ENCODE results near the gene RASA1.

RASA1 gene

DNA sequence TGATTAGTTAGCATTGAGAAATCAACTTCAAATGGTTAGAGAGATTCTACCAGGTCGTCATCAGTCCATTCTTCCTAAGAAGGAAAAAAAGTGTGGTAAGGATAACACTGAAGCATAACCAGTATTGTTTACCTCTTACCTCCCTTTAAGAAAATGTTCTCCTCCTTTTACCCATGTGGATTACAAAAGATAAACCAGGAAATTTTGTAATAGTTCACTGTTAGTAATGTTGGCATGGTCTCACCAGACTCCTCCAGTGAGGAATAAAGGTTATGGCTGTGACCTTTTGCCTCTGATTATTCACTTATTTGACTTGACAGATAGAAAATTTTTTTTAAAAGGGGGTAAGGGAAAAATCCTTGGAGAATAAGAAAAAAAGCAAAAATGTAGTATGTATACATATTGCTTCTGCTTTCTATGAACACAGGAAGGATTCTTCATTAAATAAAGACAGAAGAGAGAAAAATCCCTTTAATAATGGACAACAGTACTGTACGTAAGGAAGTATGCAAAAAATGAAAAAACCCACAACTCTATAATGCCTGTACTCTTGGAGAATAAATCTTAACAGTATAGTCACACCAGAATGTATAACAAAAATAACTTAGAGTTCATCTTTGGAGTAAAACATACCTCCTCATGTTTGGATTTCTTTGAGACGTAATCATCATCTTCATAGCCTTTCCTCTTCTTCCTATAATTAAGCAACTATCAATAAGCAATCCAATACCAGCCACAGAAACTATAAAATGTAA, 126.9 kb downstream of the RASA1 start:
- no peaks in the 10 kb centered on the region for H3K27me3 ChIP-seq (ENCODE audit: insufficient read depth, low read length)
- H3K4me1 ChIP-seq (ENCODE audit: insufficient read depth, low read length, severe bottlenecking), result no peaks in the 10 kb centered on the region
- no peaks in the 10 kb centered on the region for H3K9me3 ChIP-seq (ENCODE audit: low read length)
- H3F3A ChIP-seq (ENCODE audit: insufficient read depth, low read length), result no peaks in the 10 kb centered on the region; the same call in 1 of the 2 replicates
- TF ChIP-seq EZH2 (IDR thresholded peaks at IDR 0.05; ENCODE audit: borderline replicate concordance, low read length), result no peak
- TF ChIP-seq, protein P1, sequence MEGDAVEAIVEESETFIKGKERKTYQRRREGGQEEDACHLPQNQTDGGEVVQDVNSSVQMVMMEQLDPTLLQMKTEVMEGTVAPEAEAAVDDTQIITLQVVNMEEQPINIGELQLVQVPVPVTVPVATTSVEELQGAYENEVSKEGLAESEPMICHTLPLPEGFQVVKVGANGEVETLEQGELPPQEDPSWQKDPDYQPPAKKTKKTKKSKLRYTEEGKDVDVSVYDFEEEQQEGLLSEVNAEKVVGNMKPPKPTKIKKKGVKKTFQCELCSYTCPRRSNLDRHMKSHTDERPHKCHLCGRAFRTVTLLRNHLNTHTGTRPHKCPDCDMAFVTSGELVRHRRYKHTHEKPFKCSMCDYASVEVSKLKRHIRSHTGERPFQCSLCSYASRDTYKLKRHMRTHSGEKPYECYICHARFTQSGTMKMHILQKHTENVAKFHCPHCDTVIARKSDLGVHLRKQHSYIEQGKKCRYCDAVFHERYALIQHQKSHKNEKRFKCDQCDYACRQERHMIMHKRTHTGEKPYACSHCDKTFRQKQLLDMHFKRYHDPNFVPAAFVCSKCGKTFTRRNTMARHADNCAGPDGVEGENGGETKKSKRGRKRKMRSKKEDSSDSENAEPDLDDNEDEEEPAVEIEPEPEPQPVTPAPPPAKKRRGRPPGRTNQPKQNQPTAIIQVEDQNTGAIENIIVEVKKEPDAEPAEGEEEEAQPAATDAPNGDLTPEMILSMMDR (IDR thresholded peaks at IDR 0.05; ENCODE audit: low read length), result no peak
- H3K36me3 ChIP-seq (ENCODE audit: insufficient read depth, low read length), result peaks cover 99% of the 10 kb centered on the region
- no peaks in the 10 kb centered on the region for H3K79me2 ChIP-seq (ENCODE audit: insufficient read depth, low read length)
- no peaks in the 10 kb centered on the region for H3K9me2 ChIP-seq (ENCODE audit: low read depth, low read length)
- no peak overlapping the region for H3K9ac ChIP-seq (ENCODE audit: low read length)
- no peaks in the 10 kb centered on the region for H4K20me1 ChIP-seq (ENCODE audit: insufficient read depth, low read length)
- no peak overlapping the region for H2AFZ ChIP-seq (ENCODE audit: low read length)
- no peak overlapping the region for H3K27ac ChIP-seq (ENCODE audit: low read depth, low read length, poor library complexity, severe bottlenecking)
- no peak overlapping the region for H3K4me2 ChIP-seq (ENCODE audit: low read length)
- no peak overlapping the region for H3K4me3 ChIP-seq (ENCODE audit: low read depth, low read length, poor library complexity, severe bottlenecking)

DNA sequence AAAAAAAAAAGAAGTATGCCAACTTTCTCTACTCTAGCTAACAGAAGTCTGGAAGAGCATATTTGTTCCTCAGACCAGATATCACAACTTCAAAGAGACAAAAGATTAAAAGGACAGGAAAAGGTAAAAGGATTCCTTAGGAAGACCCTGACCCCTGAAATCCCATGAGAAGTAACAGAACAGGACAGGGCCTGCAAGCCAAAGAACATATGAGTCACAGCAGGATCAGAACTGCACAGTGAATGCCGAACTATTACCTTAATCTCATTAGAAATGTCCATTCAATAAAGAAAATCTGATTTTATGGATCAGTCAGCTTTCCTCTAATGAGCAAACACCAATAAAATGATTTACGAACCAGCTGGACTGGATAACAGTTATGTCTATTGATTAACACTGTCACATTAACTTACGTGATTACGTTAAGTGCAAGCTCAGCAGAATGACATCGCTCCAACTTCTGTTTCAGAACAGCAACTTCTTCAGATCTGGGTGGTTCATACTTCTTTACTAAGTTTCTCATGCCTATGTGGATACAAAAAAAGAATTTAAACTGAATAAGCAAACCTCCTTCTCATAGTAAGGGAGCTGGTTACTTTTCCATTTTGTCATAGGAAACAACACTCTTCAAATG, 131.4 kb downstream of the RASA1 start:
- no peak overlapping the region for H2AFZ ChIP-seq (ENCODE audit: low read length)
- no peaks in the 10 kb centered on the region for H4K20me1 ChIP-seq (ENCODE audit: insufficient read depth, low read length)
- H3K79me2 ChIP-seq (ENCODE audit: insufficient read depth, low read length), result no peaks in the 10 kb centered on the region
- no peak overlapping the region for H3K4me2 ChIP-seq (ENCODE audit: low read length)
- H3K9me3 ChIP-seq (ENCODE audit: low read length), result no peaks in the 10 kb centered on the region
- H3K27ac ChIP-seq (ENCODE audit: low read depth, low read length, poor library complexity, severe bottlenecking), result no peak overlapping the region
- no peaks in the 10 kb centered on the region for H3K27me3 ChIP-seq (ENCODE audit: insufficient read depth, low read length)
- H3K9ac ChIP-seq (ENCODE audit: low read length), result no peak overlapping the region
- H3K4me3 ChIP-seq (ENCODE audit: low read depth, low read length, poor library complexity, severe bottlenecking), result no peak overlapping the region
- TF ChIP-seq, protein P1 (IDR thresholded peaks at IDR 0.05; ENCODE audit: low read length), result no peak
- no peak for TF ChIP-seq EZH2 (IDR thresholded peaks at IDR 0.05; ENCODE audit: borderline replicate concordance, low read length)
- H3F3A ChIP-seq (ENCODE audit: insufficient read depth, low read length), result no peaks in the 10 kb centered on the region; the same call in 1 of the 2 replicates
- H3K9me2 ChIP-seq (ENCODE audit: low read depth, low read length), result no peaks in the 10 kb centered on the region
- peaks cover 96% of the 10 kb centered on the region for H3K36me3 ChIP-seq (ENCODE audit: insufficient read depth, low read length)
- H3K4me1 ChIP-seq (ENCODE audit: insufficient read depth, low read length, severe bottlenecking), result no peaks in the 10 kb centered on the region

DNA sequence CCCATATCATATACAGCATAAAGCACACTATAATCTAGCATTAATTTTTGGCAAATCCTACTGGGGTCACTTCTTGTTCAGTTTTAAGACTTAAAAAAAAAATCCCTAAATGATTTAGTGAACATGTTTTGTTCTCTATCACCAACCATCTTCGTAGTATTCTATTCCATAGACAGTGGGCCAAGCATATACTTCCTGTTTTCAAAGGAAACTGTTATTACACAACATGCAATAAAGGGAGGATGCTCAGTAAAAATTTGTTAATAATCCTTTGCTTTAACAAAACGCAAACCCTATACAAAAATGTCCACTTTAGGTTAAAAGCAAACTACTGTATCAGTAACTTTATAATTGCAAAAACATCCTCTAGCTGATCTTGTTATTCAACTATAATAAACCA, 132.0 kb downstream of the RASA1 start:
- H3K27ac ChIP-seq (ENCODE audit: low read depth, low read length, poor library complexity, severe bottlenecking), result no peak overlapping the region
- H3F3A ChIP-seq (ENCODE audit: insufficient read depth, low read length), result no peaks in the 10 kb centered on the region; the same call in 1 of the 2 replicates

More for the DNA sequence above, 132.0 kb downstream of the RASA1 start:
- Histone ChIP-seq H3K36me3 (ENCODE audit: insufficient read depth, low read length) (peaks cover 96% of the 10 kb centered on the region), H3K9me2 (ENCODE audit: low read depth, low read length) (no peaks in the 10 kb centered on the region), H2AFZ (ENCODE audit: low read length) (no peak overlapping the region), H3K4me3 (ENCODE audit: low read depth, low read length, poor library complexity, severe bottlenecking) (no peak overlapping the region), H3K27me3 (ENCODE audit: insufficient read depth, low read length) (no peaks in the 10 kb centered on the region), H3K9ac (ENCODE audit: low read length) (no peak overlapping the region), H3K79me2 (ENCODE audit: insufficient read depth, low read length) (no peaks in the 10 kb centered on the region), H3K4me2 (ENCODE audit: low read length) (no peak overlapping the region), H4K20me1 (ENCODE audit: insufficient read depth, low read length) (no peaks in the 10 kb centered on the region), H3K4me1 (ENCODE audit: insufficient read depth, low read length, severe bottlenecking) (no peaks in the 10 kb centered on the region), H3K9me3 (ENCODE audit: low read length) (no peaks in the 10 kb centered on the region)
- TF ChIP-seq EZH2 (IDR thresholded peaks at IDR 0.05; ENCODE audit: borderline replicate concordance, low read length), result no peak
- TF ChIP-seq, protein P1 (IDR thresholded peaks at IDR 0.05; ENCODE audit: low read length), result no peak

All from OCI-LY1 (cell line).